Activated effector memory CD4-positive, alpha-beta T cell treated with Interleukin-2 at 50 U/mL for 16 hours (primary cell): ENCODE results near the gene PDHB.

Source experiments
- DNase-seq: peaks from one replicate; pipeline ENCODE4 v3.0.0-alpha.2; 2020

The PDHB gene

DNA sequence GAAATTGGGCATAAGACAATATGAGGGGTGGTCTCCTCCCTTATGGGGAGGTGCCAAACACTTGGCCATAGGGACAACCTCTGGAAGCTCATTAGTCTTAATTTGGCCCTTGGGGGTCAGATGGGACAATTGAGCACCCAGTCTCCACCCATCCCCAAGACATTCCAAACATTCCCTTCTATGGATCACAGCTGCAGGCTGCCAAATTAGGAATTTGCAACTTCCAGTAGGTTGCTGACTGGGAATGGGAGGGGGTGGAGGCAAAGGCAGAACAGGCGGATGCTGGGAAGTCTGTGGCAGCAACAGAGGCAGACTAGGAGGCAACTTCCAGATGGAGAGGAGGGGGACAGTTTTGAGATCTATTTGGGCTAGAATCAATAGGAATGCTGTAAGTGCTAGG, 1.4 kb upstream of the PDHB start:
- no peak for DNase-seq

DNA sequence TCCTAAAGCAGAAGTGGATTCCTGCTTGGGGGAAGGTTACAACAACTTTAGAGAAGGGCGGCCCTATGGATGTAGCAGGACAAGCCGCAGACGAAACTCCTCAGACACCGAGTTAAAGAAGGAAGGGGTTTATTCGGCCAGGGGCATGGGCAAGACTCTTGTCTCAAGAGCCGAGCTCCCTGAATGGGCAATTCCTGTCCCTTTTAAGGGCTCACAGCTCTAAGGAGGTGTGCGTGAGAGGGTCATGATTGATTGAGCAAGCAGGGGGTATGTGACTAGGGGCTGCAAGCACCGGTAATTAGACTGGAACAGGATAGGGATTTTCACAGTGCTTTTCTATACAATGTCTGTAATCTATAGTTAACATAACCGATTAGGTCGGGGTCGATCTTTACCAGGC, 879 bp upstream of the PDHB start:
- no peak for DNase-seq

GRCh38 chr3:58434168-58434504, 504 bp upstream of the PDHB start:
- no peak for DNase-seq

DNA sequence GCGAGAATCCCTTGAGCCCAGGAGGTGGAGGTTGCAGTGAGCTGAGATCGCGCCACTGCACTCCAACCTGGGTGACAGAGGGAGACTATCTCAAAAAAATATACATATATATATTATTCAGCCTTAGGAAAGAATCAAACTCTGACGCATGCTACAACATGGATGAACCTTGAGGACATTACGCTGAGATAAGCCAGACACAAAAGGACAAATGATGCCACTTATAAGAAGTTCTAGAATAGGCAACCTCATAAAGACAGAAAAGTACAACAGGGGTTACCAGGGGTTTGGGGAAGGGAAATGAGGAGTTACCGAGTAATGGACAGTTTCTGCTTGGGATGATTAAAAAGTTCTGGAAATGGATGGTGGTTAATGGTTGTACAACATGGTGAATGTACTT, 727 bp downstream of the PDHB start:
- DNase-seq: no peak

DNA sequence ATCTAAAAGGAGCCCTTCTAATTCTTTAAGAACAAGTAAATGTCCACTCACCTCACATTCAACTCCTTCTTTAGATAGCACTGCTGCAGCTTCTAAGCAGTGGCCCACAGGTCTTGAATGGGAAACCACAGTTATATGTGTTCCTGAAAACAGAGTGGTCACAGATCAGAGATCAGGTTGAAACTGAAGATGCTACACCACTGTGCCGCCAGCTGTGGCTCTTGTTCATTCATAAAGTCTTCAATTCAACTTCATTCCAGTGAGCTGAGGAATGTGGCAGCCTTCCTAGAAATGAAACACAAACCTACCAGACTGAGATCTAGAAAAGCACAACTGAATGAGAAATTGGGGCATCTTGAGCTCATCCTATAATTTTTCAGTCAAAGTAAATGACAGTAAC, 4.0 kb downstream of the PDHB start:
- no peak for DNase-seq

DNA sequence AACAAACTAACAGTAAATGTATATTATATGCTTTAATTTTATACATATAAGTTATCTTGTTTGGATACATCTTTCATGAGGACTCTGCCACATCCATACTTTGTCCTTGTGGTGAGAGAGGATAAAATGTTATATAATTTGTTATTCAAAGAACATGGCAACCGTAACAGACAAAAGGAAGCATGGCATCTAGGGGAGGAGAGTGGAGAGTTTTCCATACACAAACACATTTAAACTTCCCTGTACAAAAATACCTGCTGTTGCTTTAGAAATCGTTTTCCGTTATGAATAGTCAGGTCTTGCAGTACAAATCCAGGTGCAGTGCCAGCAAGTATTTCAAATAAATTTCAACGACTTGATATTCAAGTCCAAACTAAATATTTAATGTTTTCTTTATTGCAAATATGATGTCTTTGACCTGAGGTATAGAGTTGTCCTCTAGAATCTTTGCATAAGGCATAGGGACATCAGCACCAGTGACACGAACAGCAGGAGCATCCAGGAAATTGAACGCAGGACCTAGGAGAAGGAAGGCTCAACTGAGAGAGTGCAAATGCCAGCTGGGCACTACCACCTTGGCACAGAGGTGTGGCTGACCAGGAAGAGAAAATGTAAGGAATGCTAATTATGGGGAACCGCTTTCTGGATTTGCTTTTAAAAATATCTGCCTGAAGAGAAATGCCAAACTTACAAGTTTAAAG, 5.8 kb downstream of the PDHB start:
- no peak for DNase-seq

- no peak for DNase-seq
Measured at GRCh38 chr3:58425782-58426181, 7.8 kb downstream of the PDHB start.

DNA sequence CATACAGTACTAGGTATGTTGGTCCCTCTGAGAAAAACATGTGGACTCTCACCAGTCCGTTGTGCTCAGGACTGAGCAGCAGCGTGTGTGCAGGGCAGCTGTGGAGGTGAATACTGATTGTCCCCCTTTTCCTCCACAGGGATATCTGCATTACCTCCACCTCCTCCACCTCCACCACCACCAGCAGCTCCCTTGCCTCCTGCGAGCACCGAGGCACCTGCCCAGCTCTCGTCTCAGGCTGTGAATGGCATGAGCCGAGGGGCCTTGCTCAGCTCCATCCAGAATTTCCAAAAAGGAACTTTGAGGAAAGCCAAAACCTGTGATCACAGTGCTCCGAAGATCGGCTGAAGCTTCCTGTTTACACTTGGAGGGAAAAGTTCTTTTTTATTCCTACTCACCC, 9.0 kb downstream of the PDHB start:
- no peak for DNase-seq

DNA sequence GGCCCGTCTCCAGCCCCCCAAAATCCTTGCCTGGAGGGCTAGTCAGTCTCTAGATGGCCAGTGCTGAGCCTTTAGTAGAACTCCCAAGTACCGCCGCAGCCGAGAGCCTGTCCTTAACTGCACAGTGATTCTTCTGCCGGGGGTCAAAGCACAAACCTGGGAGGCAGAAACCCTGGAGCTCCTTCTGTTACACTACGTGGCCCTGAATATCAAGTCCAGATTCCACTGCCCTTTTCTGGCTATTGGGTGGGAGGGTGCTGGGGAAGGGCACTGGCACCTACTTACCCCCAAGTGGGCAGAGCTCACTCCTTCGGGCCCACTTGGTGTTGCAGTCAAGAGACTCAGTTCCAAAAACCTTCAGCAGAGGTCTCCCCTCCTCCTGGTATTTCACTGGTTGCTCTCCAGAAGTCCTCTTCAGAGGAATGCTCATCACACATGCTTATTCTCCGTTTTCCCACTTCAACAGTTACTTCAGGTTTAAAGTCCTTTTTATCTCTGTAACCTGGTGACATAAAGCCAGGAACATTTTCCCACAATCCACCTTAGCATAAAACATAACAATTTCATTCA, 10.8 kb downstream of the PDHB start:
- DNase-seq: no peak

DNA sequence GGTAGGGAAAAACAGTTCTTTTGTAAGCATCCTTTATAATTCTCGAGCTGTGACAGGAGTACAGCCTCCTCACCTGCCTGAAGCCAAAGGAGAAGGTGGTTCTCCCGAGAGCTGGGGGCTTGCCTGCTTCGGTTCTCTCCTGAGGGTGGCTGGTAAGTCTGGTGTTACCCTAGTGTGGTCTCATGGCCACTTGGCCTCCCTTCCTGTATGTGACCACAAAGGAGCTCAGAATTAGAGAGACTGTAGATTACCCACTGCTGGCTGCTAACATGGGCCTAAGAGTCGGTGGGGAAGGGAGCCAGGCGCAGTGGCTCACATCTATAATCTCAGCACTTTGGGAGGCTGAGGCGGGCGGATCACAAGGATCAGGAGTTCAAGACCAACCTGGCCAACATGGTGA, 12.6 kb downstream of the PDHB start:
- no peak for DNase-seq

GRCh38 chr3:58419780-58420507, 13.7 kb downstream of the PDHB start:
- no peak for DNase-seq

GRCh38 chr3:58418227-58418626, 15.4 kb downstream of the PDHB start:
- no peak for DNase-seq

GRCh38 chr3:58417075-58417474, 16.6 kb downstream of the PDHB start:
- no peak for DNase-seq

- DNase-seq: no peak
Measured at GRCh38 chr3:58416191-58416590, 17.4 kb downstream of the PDHB start.

GRCh38 chr3:58414538-58415197, 19.0 kb downstream of the PDHB start:
- no peak for DNase-seq

DNA sequence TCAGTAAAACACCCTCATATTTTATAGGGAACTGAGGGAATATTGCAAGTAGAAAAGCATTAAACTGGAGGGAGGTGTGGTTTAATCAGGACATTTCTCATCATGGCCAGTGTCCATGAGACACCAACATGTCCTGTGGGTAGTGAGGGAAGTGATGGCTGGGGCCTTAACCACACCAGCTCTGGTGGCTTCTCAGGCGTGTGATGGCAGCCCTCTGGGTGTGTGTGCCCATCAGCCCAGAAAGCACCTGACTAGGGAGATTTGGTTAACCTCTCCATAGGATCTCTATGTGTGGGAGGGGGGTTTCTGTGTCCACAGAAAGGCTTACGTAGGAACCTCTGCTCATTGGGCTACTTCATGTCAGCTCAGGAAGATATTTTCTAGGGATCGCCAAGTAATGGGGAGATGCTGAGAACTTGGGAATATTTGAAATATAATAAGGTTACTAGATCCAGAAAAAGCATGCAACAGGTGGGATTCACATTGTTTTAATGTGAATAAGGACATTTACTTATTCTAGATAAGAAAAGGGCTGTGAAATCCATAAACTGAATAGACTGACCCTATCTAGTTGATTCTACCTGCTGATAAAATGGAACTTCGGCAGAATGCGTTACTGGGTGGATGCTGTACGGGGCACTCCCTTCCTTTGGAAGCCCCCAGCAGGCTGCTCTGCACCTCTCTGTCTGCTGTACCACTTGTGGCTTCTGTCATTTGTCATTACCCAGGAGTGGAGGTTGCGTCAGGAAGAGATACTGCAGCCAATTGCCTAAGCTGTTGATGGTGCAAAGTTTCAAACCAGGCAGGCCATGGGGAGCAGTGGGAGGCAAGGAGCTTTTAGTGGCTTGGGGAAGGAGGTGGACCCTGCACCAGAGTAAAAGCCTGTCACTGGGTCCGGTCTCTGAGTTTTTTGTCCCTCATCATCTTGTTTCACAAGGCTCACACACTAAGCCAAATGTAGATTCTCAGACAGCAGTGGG, 21.5 kb downstream of the PDHB start:
- no peak for DNase-seq

DNA sequence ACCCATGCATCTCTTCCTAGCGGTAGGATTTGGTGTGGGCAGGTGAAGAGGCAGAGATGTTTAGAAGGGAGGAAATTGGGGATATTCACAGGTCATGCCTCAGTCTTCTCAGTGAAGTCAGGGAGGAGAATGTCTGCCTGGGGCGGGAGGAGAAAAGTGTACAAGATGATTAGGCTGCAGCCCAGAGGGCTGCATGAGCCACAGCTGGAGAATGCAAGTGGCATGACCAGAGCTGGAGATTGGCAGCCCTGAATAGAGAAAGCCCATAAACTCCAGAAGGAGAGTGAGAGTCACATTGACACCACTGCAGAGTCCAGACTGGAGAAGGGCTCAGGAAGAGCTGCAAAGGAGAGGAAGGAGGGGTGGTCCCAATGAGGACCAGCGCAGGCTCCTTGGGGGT, 22.6 kb downstream of the PDHB start:
- DNase-seq: no peak

DNA sequence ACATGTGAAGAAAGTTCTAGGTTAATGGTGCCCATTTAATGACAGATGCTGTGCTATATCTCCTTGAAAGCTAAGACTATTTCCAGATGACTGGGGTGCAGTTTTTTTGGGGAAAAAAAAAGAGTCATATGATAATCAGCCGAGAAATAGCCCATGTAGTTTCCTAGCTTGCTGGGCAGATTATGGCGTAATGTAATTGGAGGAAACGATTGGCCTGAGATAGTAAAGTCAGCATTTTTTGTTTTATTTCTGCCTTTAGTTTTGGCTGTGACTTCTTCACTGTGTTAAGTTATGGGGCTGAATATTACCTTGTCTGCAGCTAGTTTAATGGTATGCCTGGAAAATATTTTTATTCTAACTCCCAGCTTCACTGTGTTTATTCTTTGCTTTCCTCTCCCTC, 24.0 kb downstream of the PDHB start:
- DNase-seq: no peak

DNA sequence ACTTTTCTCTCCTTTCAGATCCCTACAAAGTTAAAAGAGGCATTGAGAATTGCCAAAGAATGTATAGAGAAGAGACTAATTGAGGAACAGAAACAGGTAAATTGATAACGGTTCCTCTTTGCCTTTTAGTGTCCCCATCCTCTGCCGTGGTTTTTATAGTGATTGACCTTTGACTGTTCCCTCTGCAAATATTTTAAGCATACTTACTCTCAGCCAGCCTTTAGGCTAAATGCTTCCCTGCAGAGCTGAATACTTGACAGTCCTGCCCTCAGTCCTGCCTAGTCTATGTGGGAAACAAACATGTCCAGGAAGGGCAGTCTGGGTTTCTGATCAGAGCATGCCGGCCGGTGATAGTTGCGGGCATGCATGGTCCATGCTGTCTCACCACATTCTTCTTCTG, 24.7 kb downstream of the PDHB start:
- DNase-seq: no peak

GRCh38 chr3:58404396-58404795, 29.2 kb downstream of the PDHB start:
- DNase-seq: no peak

DNA sequence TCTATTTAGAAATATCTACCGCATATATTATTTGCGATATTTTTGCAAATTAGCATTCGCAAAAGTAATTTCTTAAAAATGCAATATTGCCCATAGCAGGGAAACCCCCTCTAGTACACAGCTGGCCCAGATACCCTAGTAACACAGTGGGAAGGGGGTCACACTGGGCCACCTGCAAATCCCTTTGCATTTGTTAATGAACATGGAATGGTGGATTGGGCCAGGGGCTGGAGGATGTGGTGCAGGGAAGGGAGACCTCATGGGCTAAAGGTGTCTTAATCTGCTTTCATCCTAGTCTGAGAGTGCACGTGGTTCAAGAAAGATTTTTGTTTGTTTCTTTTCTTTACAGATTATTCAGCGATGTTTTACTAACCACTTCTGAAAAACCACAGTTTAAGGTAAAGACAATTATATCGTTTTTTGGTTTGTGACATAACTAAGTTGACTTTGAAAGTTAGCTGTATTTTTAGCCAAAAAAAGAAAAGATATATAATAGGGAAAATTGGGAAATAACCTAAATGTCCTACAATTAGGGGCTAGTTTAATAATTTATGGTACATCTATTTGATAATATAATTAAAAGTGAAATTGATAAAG, 30.0 kb downstream of the PDHB start:
- DNase-seq: no peak

DNA sequence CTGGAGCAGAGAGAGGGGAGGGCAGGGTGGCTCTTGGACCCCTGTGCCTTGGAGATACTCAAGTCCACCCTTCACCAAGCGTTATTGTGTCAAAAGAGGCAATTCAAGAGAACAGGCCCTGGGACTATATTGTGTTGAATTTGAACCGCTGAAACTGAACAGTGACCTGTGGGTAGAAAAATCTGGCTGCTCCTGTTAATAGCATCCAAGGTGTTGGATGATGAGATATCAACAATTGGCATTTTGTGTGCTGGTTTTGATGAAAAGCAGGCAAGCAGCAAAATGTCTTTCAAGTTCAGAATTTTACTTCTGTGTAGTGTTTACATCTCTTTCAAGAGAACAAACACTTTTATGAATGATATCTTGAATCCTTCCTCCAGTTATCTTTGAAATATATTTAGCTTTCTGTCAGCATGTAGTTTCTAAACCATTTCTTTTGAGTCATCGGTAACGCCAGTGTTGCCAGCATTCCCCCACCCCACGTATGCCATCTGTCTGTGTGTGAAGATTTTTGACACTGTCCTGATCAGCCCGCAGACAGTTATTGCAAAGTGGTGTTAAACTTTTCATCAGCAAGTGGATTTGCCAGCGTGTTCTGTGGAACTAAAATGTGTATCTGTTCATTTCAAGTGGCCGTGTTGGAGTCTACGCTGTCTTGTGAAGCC, 34.8 kb downstream of the PDHB start:
- no peak for DNase-seq
